Trophoblast cell (in vitro differentiated cells and primary cell): ENCODE measurements around the gene STARD3NL.

Experiments used
- DNase-seq, 2 donors: peaks; one replicate each; pipeline ENCODE4 v3.0.0-alpha.2; 2016
- H2AFZ ChIP-seq: 2 replicates; pipeline ENCODE4 v1.6.1; 2013; ENCODE audit warnings: low read length, moderate library complexity, mild to moderate bottlenecking; ENCODE audit not compliant: insufficient read depth, poor library complexity
- H2AK5ac ChIP-seq: 2 replicates; pipeline ENCODE4 v1.6.1; 2013; ENCODE audit warnings: mild to moderate bottlenecking, low read length
- H2BK120ac ChIP-seq: 2 replicates; pipeline ENCODE4 v1.6.1; 2013; ENCODE audit warnings: low read length, mild to moderate bottlenecking, moderate library complexity; ENCODE audit not compliant: insufficient read depth, poor library complexity
- H2BK12ac ChIP-seq: 2 replicates; pipeline ENCODE4 v1.6.1; 2013; ENCODE audit warnings: mild to moderate bottlenecking, low read length, moderate library complexity
- H2BK5ac ChIP-seq: 2 replicates; pipeline ENCODE4 v1.6.1; 2013; ENCODE audit warnings: low read length, low read depth, moderate library complexity, mild to moderate bottlenecking; ENCODE audit not compliant: poor library complexity
- H3K14ac ChIP-seq: 2 replicates; pipeline ENCODE4 v1.6.1; 2013; ENCODE audit warnings: mild to moderate bottlenecking, low read length
- H3K18ac ChIP-seq: 2 replicates; pipeline ENCODE4 v1.6.1; 2013; ENCODE audit warnings: mild to moderate bottlenecking, low read length
- H3K23ac ChIP-seq: 2 replicates; pipeline ENCODE4 v1.6.1; 2013; ENCODE audit warnings: low read length
- H3K27ac ChIP-seq: 2 replicates; pipeline ENCODE4 v1.5.1; 2013; ENCODE audit warnings: low read depth, mild to moderate bottlenecking, inconsistent platforms, low read length, moderate library complexity
- H3K27me3 ChIP-seq: 2 replicates; pipeline ENCODE4 v1.6.1; 2013; ENCODE audit warnings: inconsistent platforms, mild to moderate bottlenecking, low read length, moderate library complexity; ENCODE audit not compliant: insufficient read depth
- H3K36me3 ChIP-seq, 2 experiments: 1 replicate in 1 of 2; 2 replicates in 1 of 2; pipeline ENCODE4 v1.6.1; 2013; ENCODE audit warnings: low read length in 2 of 2, mild to moderate bottlenecking in 2 of 2, moderate library complexity in 1 of 2; ENCODE audit not compliant: insufficient read depth in 2 of 2, control insufficient read depth in 1 of 2
- H3K4ac ChIP-seq: 2 replicates; pipeline ENCODE4 v1.6.1; 2013; ENCODE audit warnings: low read depth, mild to moderate bottlenecking, low read length, moderate library complexity
- H3K4me1 ChIP-seq, 2 experiments: 1 replicate in 1 of 2; 2 replicates in 1 of 2; pipeline ENCODE4 v1.6.1; 2013; ENCODE audit warnings: low read length in 2 of 2, mild to moderate bottlenecking in 2 of 2, moderate library complexity in 1 of 2; ENCODE audit not compliant: insufficient read depth in 2 of 2, control insufficient read depth in 1 of 2
- H3K4me2 ChIP-seq: 2 replicates; pipeline ENCODE4 v1.6.1; 2013; ENCODE audit warnings: inconsistent platforms, mild to moderate bottlenecking, low read length, moderate library complexity
- H3K4me3 ChIP-seq: 2 replicates; pipeline ENCODE4 v1.5.1; 2013; ENCODE audit warnings: mild to moderate bottlenecking, low read depth, low read length, inconsistent platforms
- H3K79me1 ChIP-seq: one replicate; pipeline ENCODE4 v1.6.1; 2013; ENCODE audit warnings: low read length
- H3K79me2 ChIP-seq: 2 replicates; pipeline ENCODE4 v1.6.1; 2013; ENCODE audit warnings: low read length, mild to moderate bottlenecking; ENCODE audit not compliant: control insufficient read depth, insufficient read depth, poor library complexity
- H3K9ac ChIP-seq: 2 replicates; pipeline ENCODE4 v1.6.1; 2013; ENCODE audit warnings: mild to moderate bottlenecking, low read length
- H3K9me3 ChIP-seq: 2 replicates; pipeline ENCODE4 v1.6.1; 2013; ENCODE audit warnings: low read depth, mild to moderate bottlenecking, control low read depth, inconsistent platforms, low read length; ENCODE audit not compliant: insufficient read depth
- H4K12ac ChIP-seq: 2 replicates; pipeline ENCODE4 v1.6.1; 2013; ENCODE audit warnings: low read depth, mild to moderate bottlenecking, low read length, moderate library complexity
- H4K8ac ChIP-seq: 2 replicates; pipeline ENCODE4 v1.6.1; 2013; ENCODE audit warnings: low read depth, mild to moderate bottlenecking, low read length, moderate library complexity
- H4K91ac ChIP-seq: one replicate; pipeline ENCODE4 v1.6.1; 2013; ENCODE audit warnings: low read depth, mild to moderate bottlenecking, low read length, moderate library complexity
- whole genome bisulfite sequencing: extraction: QIAGEN DNeasy Blood & Tissue Kit; methylation state at CpG from one replicate; pipeline ENCODE4 v1.1.7; 2013; ENCODE audit warnings: missing lambda C conversion rate; ENCODE audit not compliant: insufficient read length, insufficient coverage; ENCODE audit errors: extremely low coverage; 5-methylcytosine and 5-hydroxymethylcytosine counted together

Gene STARD3NL

GRCh38 chr7:38163671-38164070 lies 14.4 kb upstream of the STARD3NL start:
- Histone ChIP-seq H2AFZ (no peak overlapping the region), H3K14ac (no peak overlapping the region), H2AK5ac (no peak overlapping the region), H3K36me3 (no peaks in the 10 kb centered on the region), H4K91ac (no peak overlapping the region), H3K9me3 (no peaks in the 10 kb centered on the region), H2BK120ac (no peak overlapping the region), H4K12ac (no peak overlapping the region), H3K79me2 (no peaks in the 10 kb centered on the region), H3K4ac (no peak overlapping the region), H3K27ac (no peak overlapping the region), H2BK5ac (no peak overlapping the region), H3K4me3 (no peak overlapping the region), H3K27me3 (no peaks in the 10 kb centered on the region), H3K23ac (no peak overlapping the region), H3K4me2 (no peak overlapping the region), H3K79me1 (no peaks in the 10 kb centered on the region), H3K4me1 (no peaks in the 10 kb centered on the region), H3K18ac (no peak overlapping the region), H3K9ac (no peak overlapping the region), H4K8ac (no peak overlapping the region), H2BK12ac (no peak overlapping the region)
- DNase-seq, result no peak
- whole genome bisulfite sequencing, result no CpG with 5 or more reads among the region's 4 CpGs

GRCh38 chr7:38168890-38169570 lies 9.0 kb upstream of the STARD3NL start:
- Histone ChIP-seq H3K18ac (no peak overlapping the region), H3K79me1 (no peaks in the 10 kb centered on the region), H3K9ac (no peak overlapping the region), H3K4ac (no peak overlapping the region), H2BK120ac (no peak overlapping the region), H3K14ac (no peak overlapping the region), H3K79me2 (no peaks in the 10 kb centered on the region), H2BK12ac (no peak overlapping the region), H3K27me3 (no peaks in the 10 kb centered on the region), H4K12ac (no peak overlapping the region), H3K36me3 (no peaks in the 10 kb centered on the region), H4K8ac (no peak overlapping the region), H3K27ac (no peak overlapping the region), H3K4me3 (no peak overlapping the region), H2AK5ac (no peak overlapping the region), H2AFZ (no peak overlapping the region), H4K91ac (no peak overlapping the region), H2BK5ac (no peak overlapping the region), H3K4me2 (no peak overlapping the region), H3K4me1 (no peaks in the 10 kb centered on the region), H3K23ac (no peak overlapping the region), H3K9me3 (no peaks in the 10 kb centered on the region)
- no CpG with 5 or more reads among the region's 1 CpG for WGBS
- DNase-seq, result peak in 1 of 2 donors; percentile 54

- no peak overlapping the region for H3K4me3 ChIP-seq
- H2BK5ac ChIP-seq, result no peak overlapping the region
- H3K23ac ChIP-seq, result no peak overlapping the region
- no peak overlapping the region for H2AFZ ChIP-seq
- no peak overlapping the region for H3K4ac ChIP-seq
- no peak overlapping the region for H4K12ac ChIP-seq
- H2AK5ac ChIP-seq, result no peak overlapping the region
- no peaks in the 10 kb centered on the region for H3K36me3 ChIP-seq
- no peaks in the 10 kb centered on the region for H3K79me1 ChIP-seq
- peak; percentile 76 to 79 for DNase-seq
- no CpG with 5 or more reads among the region's 2 CpGs for WGBS
- H2BK120ac ChIP-seq, result no peak overlapping the region
- H3K9me3 ChIP-seq, result no peaks in the 10 kb centered on the region
- no peak overlapping the region for H4K91ac ChIP-seq
- no peak overlapping the region for H3K27ac ChIP-seq
- H3K14ac ChIP-seq, result no peak overlapping the region
- H3K79me2 ChIP-seq, result no peaks in the 10 kb centered on the region
- H3K4me1 ChIP-seq, result no peaks in the 10 kb centered on the region
- no peaks in the 10 kb centered on the region for H3K27me3 ChIP-seq
- no peak overlapping the region for H4K8ac ChIP-seq
- H3K9ac ChIP-seq, result no peak overlapping the region
- H2BK12ac ChIP-seq, result no peak overlapping the region
- H3K4me2 ChIP-seq, result no peak overlapping the region
- H3K18ac ChIP-seq, result no peak overlapping the region
Observed at GRCh38 chr7:38169847-38170246, 8.2 kb upstream of the STARD3NL start.

GRCh38 chr7:38171623-38172391 lies 6.2 kb upstream of the STARD3NL start:
- Histone ChIP-seq H2BK5ac (no peak overlapping the region), H2BK120ac (no peak overlapping the region), H3K23ac (no peak overlapping the region), H3K79me1 (no peaks in the 10 kb centered on the region), H3K27me3 (no peaks in the 10 kb centered on the region), H2BK12ac (no peak overlapping the region), H3K4me3 (no peak overlapping the region), H3K36me3 (no peaks in the 10 kb centered on the region), H3K27ac (no peak overlapping the region), H3K4ac (no peak overlapping the region), H2AFZ (no peak overlapping the region), H3K79me2 (no peaks in the 10 kb centered on the region), H4K8ac (no peak overlapping the region), H3K14ac (no peak overlapping the region), H4K12ac (no peak overlapping the region), H3K18ac (no peak overlapping the region), H3K4me1 (no peaks in the 10 kb centered on the region), H4K91ac (no peak overlapping the region), H2AK5ac (no peak overlapping the region), H3K9me3 (no peaks in the 10 kb centered on the region), H3K4me2 (no peak overlapping the region), H3K9ac (no peak overlapping the region)
- peak in 1 of 2 donors; percentile 41 for DNase-seq
- WGBS, result no CpG with 5 or more reads among the region's 6 CpGs
